C1 segment of cervical spinal cord (tissue), 14 donors: ENCODE results near the gene SLC45A1.
A peak's percentile ranks its signal among the peaks of the same experiment; 100 is the strongest.

Source experiments
- DNase-seq, 14 donors: peaks; one replicate each; lab custom pipeline; 2025; lab: John Stamatoyannopoulos, UW

The SLC45A1 gene

GRCh38 chr1:8335246-8335645 lies 17.3 kb downstream of the SLC45A1 start:
- no peak for DNase-seq

GRCh38 chr1:8337776-8338525 lies 20.0 kb downstream of the SLC45A1 start:
- DNase-seq, result no peak

DNA sequence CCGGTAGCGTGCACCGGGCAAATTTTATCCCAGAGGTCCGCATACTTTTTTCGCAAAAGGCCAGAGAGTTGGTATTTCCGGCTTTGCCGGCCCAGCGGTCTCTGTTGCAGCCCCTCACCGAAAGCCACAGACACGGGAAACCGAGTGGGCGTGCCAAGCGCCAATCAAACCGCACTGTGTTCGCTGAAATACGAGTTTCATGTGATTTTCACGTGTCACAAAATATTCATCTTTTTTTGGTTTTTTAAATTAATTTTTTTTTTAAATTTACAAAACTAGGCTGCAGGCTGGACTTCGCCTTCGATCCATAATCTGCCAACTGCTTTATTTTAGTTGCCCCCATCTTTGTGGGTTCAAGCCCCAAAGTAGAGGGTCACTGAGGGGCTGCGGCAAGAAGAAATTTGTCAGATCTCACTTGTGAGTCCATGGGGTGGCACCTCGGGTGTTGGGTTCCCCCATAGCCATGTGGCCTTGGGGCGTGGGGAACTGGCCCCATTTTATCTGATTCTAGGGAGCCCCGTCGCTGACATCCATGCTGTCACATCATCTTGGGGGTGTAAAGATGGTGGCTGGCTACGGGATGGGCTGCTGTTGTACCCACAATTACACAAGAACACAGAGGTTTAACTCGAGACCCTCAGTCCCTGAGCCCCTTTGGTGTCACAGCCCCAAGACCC lies 20.8 kb downstream of the SLC45A1 start:
- no peak for DNase-seq

DNA sequence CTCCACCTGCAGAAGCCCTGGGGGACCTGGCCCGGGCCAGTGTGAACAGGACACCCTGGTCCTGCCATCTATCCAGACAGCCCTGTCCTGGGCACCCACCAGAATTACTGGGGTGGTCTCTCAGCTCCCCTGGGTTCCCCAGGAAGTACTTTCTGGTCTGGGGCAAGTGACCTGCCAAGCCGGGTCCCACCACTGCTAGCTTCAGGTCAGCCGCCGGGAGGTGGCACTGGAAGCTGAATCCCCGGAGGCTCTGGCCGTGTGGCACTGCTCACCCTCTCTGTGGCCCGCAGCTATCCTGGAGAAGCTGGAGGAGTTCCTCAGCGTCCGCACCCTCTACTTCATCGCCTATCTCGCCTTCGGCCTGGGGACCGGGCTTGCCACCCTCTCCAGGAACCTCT lies 21.3 kb downstream of the SLC45A1 start:
- no peak for DNase-seq

DNA sequence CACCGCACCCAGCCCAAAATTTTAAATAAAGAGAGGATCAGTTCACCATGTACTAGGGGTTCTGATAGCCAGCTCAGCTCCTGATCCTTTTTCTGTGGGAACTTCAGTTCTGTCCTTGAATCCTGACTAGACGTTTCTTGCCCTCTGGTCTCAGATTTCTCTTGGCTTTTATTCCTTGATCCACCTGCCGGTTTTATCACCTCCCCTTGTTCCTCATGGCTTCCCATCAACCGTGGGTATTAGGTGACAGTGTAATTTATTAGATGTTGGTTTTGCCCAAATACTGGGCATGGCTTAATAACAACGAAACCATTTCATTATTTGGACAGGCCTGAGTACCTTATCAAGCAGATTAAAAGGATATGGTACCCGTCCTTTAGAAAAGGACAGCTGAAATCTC lies 22.5 kb downstream of the SLC45A1 start:
- no peak for DNase-seq

GRCh38 chr1:8342325-8342724 lies 24.4 kb downstream of the SLC45A1 start:
- DNase-seq, result no peak

DNA sequence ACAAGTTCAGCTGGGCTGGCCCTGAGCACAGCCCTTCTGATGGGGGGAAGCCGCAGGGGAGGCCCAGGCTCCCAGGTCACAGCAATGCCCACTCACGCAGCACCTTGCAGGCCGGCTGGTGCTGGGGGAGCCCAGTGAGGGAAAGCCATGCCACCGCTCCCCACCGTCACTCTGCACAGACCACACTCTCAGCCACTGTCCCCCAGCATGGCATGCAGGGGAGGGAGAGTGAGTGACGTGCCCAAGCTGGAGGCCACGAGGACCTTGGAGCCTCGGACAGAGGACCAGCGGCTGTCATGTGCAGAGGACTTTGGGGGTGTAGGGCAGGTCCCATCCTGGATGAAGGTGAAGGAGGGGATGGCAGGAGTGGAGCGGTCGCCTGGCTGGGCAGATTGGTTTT lies 25.1 kb downstream of the SLC45A1 start:
- DNase-seq, result no peak

DNA sequence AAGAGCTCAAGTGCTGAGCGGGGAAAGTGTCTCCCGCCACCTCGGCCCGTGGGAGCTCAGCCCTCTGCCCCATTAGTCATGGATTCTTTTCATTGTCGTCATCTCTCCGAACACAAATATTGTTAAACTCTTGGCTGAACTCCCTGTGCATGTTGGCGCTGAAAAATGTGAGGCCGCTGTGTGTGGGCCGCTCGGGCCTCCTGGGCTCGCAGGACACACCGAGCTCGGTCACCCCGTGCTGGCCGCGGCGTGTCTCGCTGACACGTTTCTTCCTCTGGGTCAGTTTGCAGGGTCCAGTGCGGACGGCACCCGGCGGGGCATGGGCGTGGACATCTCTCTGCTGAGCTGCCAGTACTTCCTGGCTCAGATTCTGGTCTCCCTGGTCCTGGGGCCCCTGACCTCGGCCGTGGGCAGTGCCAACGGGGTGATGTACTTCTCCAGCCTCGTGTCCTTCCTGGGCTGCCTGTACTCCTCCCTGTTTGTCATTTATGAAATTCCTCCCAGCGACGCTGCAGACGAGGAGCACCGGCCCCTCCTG lies 25.6 kb downstream of the SLC45A1 start:
- DNase-seq, result peak in 3 of 14 donors; percentile 21 to 52 (median 25)

GRCh38 chr1:8344893-8345507 lies 27.1 kb downstream of the SLC45A1 start:
- DNase-seq, result no peak

DNA sequence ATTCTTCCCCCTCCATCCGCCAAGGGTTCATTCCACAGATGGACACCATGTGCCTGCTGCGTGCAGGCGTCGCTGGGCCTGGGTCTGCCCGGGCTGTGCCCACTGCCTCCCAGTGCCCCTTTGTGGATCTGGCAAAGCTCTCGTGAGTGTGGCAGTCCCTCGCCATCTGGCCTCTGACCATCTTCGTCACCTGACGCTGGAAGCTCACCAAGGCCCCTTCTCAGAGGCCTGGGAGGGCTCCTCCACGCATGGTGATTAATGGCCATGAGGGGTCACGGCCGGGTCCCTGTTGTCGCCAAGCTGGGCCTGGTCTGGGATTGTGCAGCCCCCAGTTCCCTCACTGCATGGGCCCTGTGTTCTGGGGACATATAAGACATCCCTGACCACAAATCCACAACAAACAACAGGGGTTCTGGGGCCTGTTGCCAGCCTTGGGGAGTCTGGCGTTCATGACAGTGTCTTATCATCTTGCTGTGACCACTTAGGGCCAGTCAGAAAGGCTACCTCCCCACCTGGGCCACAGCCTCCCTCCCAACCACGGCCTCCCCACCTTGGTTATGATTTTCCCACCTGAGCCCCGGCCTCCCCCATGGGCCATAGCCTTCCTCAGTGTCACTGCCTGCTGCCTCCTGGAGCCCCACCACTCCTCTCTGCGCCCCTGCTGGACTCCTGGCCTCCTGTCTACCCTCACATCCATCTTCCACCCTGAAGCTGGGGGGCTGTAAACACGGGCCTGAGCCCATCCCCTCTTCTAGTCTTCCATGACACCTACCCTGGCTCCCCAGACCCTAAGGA lies 27.9 kb downstream of the SLC45A1 start:
- no peak for DNase-seq

DNA sequence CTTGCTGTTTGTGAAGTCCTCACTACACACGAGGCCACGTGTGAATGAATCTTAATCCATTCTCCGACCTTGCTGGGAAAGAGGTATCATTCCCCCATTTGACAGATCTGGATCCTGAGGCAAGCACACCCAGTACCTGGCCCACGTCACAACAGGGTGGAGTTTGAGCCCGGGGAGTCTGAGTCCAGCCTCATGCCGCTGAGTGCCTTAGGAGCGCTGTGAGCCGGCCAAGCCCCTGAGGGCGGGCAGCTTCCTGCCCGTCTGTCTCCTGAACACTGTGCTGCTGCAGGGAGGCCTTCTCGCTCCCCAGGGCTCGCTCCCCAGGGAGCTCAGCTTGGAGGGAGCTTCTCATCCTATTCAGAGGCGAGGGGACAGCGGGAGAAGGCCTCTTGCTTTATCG lies 29.7 kb downstream of the SLC45A1 start:
- DNase-seq, result no peak

GRCh38 chr1:8348047-8348776 lies 30.3 kb downstream of the SLC45A1 start:
- DNase-seq, result no peak

GRCh38 chr1:8348777-8349472 lies 31.0 kb downstream of the SLC45A1 start:
- DNase-seq, result peak in 9 of 14 donors; percentile 18 to 53 (median 37)

DNA sequence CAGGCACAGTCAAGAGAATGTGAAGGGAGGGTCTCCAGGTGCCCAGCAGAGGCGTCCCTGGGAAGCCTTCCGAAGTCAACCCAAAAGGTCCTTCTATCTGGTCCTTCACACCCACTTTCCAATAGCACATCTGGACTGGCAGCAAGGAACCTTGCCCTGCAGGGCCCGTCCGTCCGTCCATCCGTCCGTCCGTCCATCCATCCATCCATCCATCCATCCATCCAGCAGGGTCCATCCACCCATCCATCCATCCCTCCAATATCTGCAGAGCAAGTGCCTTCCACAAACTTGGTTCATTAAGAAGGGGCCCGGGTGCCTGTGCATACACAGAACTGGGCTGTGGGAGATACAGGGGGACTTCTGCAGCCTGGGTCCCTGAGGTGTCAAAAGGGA lies 31.6 kb downstream of the SLC45A1 start:
- no peak for DNase-seq

DNA sequence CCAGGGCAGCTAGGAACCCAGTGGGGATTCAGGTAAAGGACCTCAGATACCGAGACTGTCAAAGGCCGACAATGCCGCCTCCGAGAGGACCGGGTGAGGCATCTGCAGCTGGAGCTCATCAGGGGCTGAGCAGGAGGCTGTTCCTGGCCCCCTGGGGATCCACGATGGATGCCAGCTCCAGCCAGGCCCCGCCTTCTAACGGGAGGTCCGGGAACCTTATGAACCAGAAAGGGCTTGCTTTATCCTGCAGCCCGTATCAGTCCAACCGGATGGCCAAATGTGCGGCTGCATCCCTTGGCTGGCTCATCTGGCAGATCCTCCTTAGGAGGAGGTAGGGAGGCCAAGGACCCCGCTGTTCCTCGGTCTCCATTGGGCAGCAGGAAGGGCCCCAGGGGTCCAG lies 32.0 kb downstream of the SLC45A1 start:
- DNase-seq, result no peak

DNA sequence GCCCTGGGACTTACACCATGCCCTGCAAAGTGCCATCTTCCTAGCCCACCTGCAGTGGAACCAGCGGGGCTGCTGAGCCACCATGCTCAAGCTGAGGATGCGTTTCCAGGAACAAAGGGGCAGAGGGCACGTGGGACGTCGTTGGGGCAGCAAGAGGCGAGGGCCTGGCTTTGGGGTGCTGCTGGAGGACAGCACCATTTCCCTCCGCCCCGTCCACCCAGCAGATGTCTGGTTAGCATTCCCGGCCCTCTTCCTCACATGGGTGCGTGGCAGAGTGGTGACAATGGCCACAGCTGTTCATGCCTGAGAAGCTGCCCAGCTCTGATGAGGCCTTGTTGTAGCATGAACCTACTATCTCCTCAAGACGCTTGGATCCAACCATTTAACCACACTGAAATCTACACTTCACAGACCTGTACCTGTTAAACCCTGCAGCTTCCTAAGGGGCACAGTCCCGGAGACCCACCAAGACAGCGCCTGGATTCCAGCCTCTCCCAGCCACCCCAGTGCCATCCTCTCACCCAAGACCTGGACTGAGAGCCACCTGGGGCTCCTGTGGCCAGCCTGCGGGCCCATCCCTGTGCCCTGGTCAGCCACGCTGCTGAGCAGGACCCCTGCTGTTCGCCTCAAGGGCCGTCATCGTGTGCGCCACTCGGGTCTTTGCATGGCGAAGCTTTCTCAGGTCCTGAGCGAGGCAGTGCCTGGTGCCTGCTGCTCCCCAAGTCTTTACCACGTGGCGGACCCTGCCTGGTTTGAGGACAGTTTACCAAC lies 33.2 kb downstream of the SLC45A1 start:
- peak in 1 of 14 donors; percentile 25 for DNase-seq

GRCh38 chr1:8351693-8352470 lies 34.0 kb downstream of the SLC45A1 start:
- peak in 1 of 14 donors; percentile 22 for DNase-seq

- DNase-seq, result no peak
Observed at GRCh38 chr1:8352471-8352845, 34.5 kb downstream of the SLC45A1 start.
